GM21576 (cell line): ENCODE data around the gene SCGB1C2.
"Not testable (repeated sequence)": the region's sequence is repeated elsewhere in the genome, so short reads cannot be mapped to it uniquely, and the experiment has no call there.

Experiments used
- ATAC-seq: cut with Tn5 transposase; IDR thresholded peaks from one replicate; pipeline ENCODE4 v1.9.1; 2021; ENCODE audit warnings: mild to moderate bottlenecking, moderate library complexity; ENCODE audit not compliant: unreplicated experiment

Gene SCGB1C2

GRCh38 chr17:137166-137807, at the start of gene SCGB1C2:
Gene SCGB1C2 (plus strand): TSS chr17:137569. CDS start chr17:137591, 22 bp downstream.
- not testable (repeated sequence) for ATAC-seq

GRCh38 chr17:113111-113510, 24.3 kb upstream of the SCGB1C2 start:
- ATAC-seq = not testable (repeated sequence)

GRCh38 chr17:118339-118917, 18.9 kb upstream of the SCGB1C2 start:
- not testable (repeated sequence) for ATAC-seq

GRCh38 chr17:133932-134331, 3.4 kb upstream of the SCGB1C2 start:
- ATAC-seq = not testable (repeated sequence)

GRCh38 chr17:134332-134785, 3.0 kb upstream of the SCGB1C2 start:
- peak; percentile 81 for ATAC-seq

- ATAC-seq = not testable (repeated sequence)
Observed at GRCh38 chr17:135022-135421, 2.3 kb upstream of the SCGB1C2 start.

- not testable (repeated sequence) for ATAC-seq
Observed at GRCh38 chr17:135895-136294, 1.5 kb upstream of the SCGB1C2 start.

GRCh38 chr17:136531-136930, 838 bp upstream of the SCGB1C2 start:
- peak; percentile 67 for ATAC-seq

GRCh38 chr17:139401-140205, 2.2 kb downstream of the SCGB1C2 start:
- not testable (repeated sequence) for ATAC-seq

- no peak for ATAC-seq
Observed at GRCh38 chr17:142102-142661, 4.8 kb downstream of the SCGB1C2 start.

- no peak for ATAC-seq
Observed at GRCh38 chr17:142876-143784, 5.8 kb downstream of the SCGB1C2 start.

- ATAC-seq = no peak
Observed at GRCh38 chr17:143785-144281, 6.5 kb downstream of the SCGB1C2 start.

- ATAC-seq = no peak
Observed at GRCh38 chr17:144936-145670, 7.7 kb downstream of the SCGB1C2 start.

- no peak for ATAC-seq
Observed at GRCh38 chr17:145671-146541, 8.5 kb downstream of the SCGB1C2 start.

GRCh38 chr17:146546-146945, 9.2 kb downstream of the SCGB1C2 start:
- no peak for ATAC-seq

GRCh38 chr17:146983-147761, 9.8 kb downstream of the SCGB1C2 start:
- ATAC-seq = no peak

- ATAC-seq = no peak
Observed at GRCh38 chr17:147796-148740, 10.7 kb downstream of the SCGB1C2 start.
